Muscle of leg (tissue), 11 donors: Measurements from ENCODE around the gene CSNK1A1L. TPM values are rescaled to one million over a fixed set of nuclear protein-coding genes. Genes with fewer than 3 reads are reported as not detected.

Source experiments
- DNase-seq: peaks from one replicate; pipeline ENCODE4 v3.0.0; 2013
- H3K27ac ChIP-seq: one replicate; pipeline ENCODE4 v1.5.1; 2013; ENCODE audit warnings: mild to moderate bottlenecking, low read length, control low read depth
- H3K27me3 ChIP-seq: one replicate; pipeline ENCODE4 v1.6.1; 2013; ENCODE audit warnings: low read length; ENCODE audit not compliant: control insufficient read depth, insufficient read depth
- H3K36me3 ChIP-seq: one replicate; pipeline ENCODE4 v1.6.1; 2013; ENCODE audit warnings: low read length; ENCODE audit not compliant: control insufficient read depth, insufficient read depth
- H3K4me1 ChIP-seq: one replicate; pipeline ENCODE4 v1.6.1; 2013; ENCODE audit warnings: low read length; ENCODE audit not compliant: control insufficient read depth, insufficient read depth
- H3K4me3 ChIP-seq: one replicate; pipeline ENCODE4 v1.5.1; 2013; ENCODE audit warnings: low read length, control low read depth
- H3K9me3 ChIP-seq: replicated peaks from 2 replicates; pipeline ENCODE4 v1.6.1; 2013; ENCODE audit warnings: low read depth, low read length; ENCODE audit not compliant: control insufficient read depth
- WGBS: methylation state at CpG from one replicate; pipeline ENCODE4 v1.1.5; 2013; ENCODE audit warnings: missing lambda C conversion rate; ENCODE audit not compliant: insufficient coverage; 5-methylcytosine and 5-hydroxymethylcytosine counted together
- polyA plus RNA-seq, 8 donors: library from polyadenylated mRNA; unstranded; fragments of 120-200 nt; gene quantifications; one replicate each; pipeline versions ENCODE4 v1.2.1 to v1.2.3, GENCODE V29; 2013; ENCODE audit warnings: inconsistent platforms in 1 of 8, low replicate concordance in 1 of 8; ENCODE audit not compliant: insufficient read length in 8 of 8, insufficient read depth in 1 of 8
- total RNA-seq: library from RNA; stranded (reverse); fragments of 120-200 nt; gene quantifications from one replicate; pipeline ENCODE4 v1.2.4, GENCODE V29; 2013

Gene CSNK1A1L
- total and polyA plus RNA-seq, 9 donors = 0.05 to 0.14 (median 0.11) TPM; not detected in 1

DNA sequence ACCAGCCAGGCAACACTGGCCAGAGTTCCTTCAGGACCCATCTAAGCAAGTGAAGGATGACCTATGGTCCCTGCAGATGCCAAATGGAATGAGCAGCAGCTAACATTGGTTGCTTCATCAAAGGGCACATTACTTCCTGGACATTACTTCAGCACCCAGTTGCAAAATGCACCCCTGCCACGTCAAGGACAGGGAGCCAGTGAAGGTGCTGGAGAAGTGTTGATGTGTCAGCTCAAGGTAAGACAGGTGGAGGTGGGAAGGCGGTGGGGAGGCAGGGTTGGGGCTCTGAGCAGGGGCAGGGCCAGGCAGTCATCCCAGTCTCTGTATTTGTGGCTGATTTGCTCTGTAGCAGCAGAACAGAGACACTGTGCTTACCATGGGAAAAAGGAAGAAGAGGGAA, 14.6 kb downstream of the CSNK1A1L start:
- Histone ChIP-seq H3K4me3 (no peak overlapping the region), H3K27me3 (no peaks in the 10 kb centered on the region), H3K27ac (no peak overlapping the region), H3K4me1 (peaks cover 11% of the 10 kb centered on the region), H3K36me3 (no peaks in the 10 kb centered on the region), H3K9me3 (no peaks in the 10 kb centered on the region)
- DNase-seq = no peak
- 100% methylated on average over 2 of the region's 2 CpGs for WGBS

DNA sequence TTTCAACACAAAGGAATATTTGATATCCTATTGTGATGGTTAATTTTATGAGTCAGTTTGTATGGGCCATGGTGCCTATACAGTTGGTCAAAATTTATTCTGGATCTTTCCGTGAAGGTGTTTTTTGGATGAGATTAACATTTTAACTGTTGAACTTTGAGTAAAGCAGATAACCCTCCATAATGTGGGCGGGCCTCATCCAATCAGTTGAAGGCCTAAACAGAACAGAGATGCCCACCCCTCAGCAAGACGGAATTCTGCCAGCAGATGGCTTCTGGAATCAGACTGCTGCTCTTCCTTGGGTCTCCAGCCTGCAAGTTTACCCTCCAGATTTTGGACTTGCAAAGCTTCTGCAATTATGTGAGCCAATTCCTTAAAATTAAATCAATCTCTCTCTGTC, 16.0 kb downstream of the CSNK1A1L start:
- WGBS = 95% methylated on average over 2 of the region's 3 CpGs
- Histone ChIP-seq H3K27ac (no peak overlapping the region), H3K9me3 (no peaks in the 10 kb centered on the region), H3K4me3 (no peak overlapping the region), H3K4me1 (peaks cover 14% of the 10 kb centered on the region), H3K27me3 (no peaks in the 10 kb centered on the region), H3K36me3 (no peaks in the 10 kb centered on the region)
- DNase-seq = no peak

DNA sequence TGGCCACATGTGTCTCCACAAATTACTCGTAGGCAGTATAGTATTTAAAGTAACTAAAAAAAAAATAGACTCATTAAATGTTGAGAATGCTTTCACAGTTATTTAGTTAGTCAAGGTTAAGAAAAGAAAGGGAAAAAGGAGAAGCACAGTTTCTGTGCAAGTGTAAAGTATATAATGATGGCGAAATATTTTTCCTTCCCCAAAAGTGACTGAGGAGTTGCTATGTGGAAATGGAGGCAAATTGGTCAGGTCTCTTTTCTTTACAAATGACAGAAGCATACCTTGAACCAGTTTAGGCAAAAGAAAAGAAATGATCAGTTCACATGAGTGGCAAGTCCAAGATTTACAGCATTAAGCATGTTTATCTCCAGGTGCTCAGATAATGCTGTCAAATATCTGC, 18.0 kb downstream of the CSNK1A1L start:
- Histone ChIP-seq H3K4me3 (no peak overlapping the region), H3K27me3 (no peaks in the 10 kb centered on the region), H3K36me3 (no peaks in the 10 kb centered on the region), H3K4me1 (peaks cover 14% of the 10 kb centered on the region), H3K9me3 (no peaks in the 10 kb centered on the region), H3K27ac (no peak overlapping the region)
- no CpG with 5 or more reads among the region's 2 CpGs for WGBS
- no peak for DNase-seq

DNA sequence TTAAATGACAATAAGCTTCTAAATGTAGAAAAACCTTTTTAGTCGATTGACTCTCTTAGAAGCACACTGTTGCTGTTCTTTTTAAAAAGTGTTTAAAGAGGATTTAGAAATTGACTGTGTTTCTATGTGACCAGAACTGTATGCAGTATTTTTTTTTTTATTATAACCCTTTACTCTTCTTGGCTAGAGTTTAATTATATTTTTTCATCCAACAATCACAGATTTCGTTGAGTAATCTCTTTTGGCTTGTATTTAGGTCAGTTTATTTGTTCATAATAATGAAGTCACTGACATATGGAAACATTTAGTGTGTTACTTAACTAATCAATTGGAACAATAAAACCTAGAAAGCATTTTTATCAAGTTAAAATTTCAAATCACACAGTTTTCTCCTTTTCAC, 19.9 kb downstream of the CSNK1A1L start:
- Histone ChIP-seq H3K4me3 (no peak overlapping the region), H3K27me3 (no peaks in the 10 kb centered on the region), H3K4me1 (peaks cover 4% of the 10 kb centered on the region), H3K9me3 (no peaks in the 10 kb centered on the region), H3K36me3 (no peaks in the 10 kb centered on the region), H3K27ac (peak overlapping the region; percentile 72)
- WGBS = no CpG with 5 or more reads among the region's 2 CpGs
- peak; percentile 89 for DNase-seq

DNA sequence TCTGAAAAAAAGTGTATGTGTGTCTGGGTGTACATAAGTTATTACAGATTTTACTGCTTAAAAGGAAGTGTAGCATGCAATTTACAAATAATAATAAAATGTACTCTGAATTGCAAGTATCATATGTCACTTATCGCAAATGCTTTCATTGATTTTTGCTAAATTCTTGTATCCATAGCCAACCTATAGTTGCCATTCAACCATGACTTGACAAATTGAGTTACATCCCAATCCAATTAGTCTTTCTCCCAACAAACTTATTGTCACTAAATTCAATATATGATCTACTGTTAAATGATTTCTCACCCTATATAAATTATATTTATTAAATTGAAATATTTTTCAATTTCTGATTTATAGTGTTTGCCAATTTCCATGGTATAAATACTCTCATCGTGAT, 28.6 kb downstream of the CSNK1A1L start:
- DNase-seq = no peak
- Histone ChIP-seq H3K9me3 (no peaks in the 10 kb centered on the region), H3K4me3 (no peak overlapping the region), H3K36me3 (no peaks in the 10 kb centered on the region), H3K27ac (no peak overlapping the region), H3K4me1 (no peaks in the 10 kb centered on the region), H3K27me3 (no peaks in the 10 kb centered on the region)
- WGBS = no CpG with 5 or more reads among the region's 2 CpGs

DNA sequence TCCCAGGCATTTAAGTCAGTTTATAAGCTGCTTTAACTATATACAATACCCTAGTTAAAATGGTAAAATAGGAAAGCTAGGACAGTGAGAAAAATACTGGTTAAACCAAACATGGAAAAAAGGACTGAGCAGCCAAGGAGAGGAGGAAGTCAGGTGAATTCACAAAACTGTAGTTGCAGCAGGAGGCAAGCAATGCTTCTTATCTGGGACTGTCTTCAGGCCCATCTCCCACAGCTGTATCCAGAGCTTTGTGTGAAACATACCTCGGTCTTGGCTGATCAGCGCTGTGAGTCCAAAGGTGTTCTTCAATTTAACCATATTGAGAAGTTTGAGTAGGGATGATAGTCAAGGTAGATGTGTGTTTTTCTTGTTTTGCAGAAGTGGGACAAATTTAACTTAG, 30.3 kb downstream of the CSNK1A1L start:
- no CpG with 5 or more reads among the region's 2 CpGs for WGBS
- no peak overlapping the region for H3K27ac ChIP-seq
- DNase-seq = no peak
- H3K36me3 ChIP-seq = no peaks in the 10 kb centered on the region
- peaks cover 9% of the 10 kb centered on the region for H3K4me1 ChIP-seq
- no peaks in the 10 kb centered on the region for H3K27me3 ChIP-seq
- no peak overlapping the region for H3K4me3 ChIP-seq
- H3K9me3 ChIP-seq = no peaks in the 10 kb centered on the region

DNA sequence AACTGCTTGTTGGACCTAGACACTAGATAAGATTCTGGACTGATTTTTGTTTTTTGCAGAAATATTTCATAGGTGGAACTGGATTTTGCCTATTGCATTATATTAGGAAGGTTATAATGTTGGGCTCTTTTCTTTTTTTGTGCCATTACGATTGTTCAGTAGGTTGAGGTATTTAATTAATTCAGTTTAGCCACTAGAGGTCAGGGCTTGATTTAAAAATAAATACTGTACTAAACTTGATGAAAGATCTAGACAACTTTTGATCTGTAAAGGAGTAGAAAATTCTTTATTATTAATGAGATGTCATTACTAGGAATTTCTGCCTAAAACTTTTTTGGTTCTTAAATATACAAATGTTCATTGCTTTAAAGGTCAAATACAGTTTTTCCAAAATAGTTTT, 30.8 kb downstream of the CSNK1A1L start:
- Histone ChIP-seq H3K27ac (no peak overlapping the region), H3K9me3 (no peaks in the 10 kb centered on the region), H3K27me3 (no peaks in the 10 kb centered on the region), H3K36me3 (no peaks in the 10 kb centered on the region), H3K4me1 (peaks cover 9% of the 10 kb centered on the region), H3K4me3 (no peak overlapping the region)
- WGBS = no CpG with 5 or more reads among the region's 1 CpG
- DNase-seq = peak; percentile 78

DNA sequence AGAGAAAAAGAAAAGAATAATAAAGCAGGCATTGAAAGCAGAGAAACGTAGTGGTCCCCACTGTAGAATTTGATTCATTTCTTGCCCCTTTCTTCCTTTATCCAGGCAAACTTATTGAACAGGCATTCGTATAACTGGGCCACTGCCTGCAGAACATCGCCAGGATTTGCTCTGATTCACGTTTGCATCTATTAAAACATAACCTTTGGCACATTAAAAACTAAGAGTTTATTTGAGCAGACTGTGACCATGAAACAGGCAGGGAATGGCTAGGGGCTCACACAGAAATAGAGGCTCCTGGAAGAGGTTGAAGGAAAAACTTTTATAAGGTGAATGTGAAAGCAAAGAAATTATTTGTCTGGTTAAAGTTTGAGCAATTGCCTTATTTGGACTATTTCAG, 33.4 kb downstream of the CSNK1A1L start:
- DNase-seq = no peak

DNA sequence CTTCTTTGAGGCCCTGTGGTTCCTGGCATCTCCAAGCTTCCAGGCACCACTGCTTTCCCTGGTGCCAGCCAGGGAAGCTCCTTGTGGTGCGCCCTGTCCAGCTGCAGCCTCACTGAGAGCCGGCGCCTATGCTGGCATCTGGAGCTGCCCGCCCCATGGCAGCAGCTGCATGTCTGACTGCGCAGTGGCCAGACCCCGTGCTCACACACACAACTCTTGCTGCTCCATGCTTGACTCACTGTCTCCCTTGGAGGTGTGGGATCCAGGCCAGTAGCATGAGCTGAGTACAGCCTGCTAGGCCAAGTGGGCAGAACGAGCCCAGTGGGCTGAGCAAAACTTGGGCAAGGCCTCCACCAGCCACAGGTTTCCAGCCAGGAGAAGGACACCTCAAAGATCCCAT, 34.5 kb downstream of the CSNK1A1L start:
- WGBS = 100% methylated on average over 5 of the region's 7 CpGs
- H3K4me3 ChIP-seq = no peak overlapping the region
- H3K4me1 ChIP-seq = peaks cover 9% of the 10 kb centered on the region
- DNase-seq = no peak
- H3K27ac ChIP-seq = no peak overlapping the region
- H3K9me3 ChIP-seq = no peaks in the 10 kb centered on the region
- H3K27me3 ChIP-seq = no peaks in the 10 kb centered on the region
- no peaks in the 10 kb centered on the region for H3K36me3 ChIP-seq

More for the DNA sequence above, 33.4 kb downstream of the CSNK1A1L start:
- H3K4me3 ChIP-seq = no peak overlapping the region
- peaks cover 9% of the 10 kb centered on the region for H3K4me1 ChIP-seq
- H3K9me3 ChIP-seq = no peaks in the 10 kb centered on the region
- H3K27me3 ChIP-seq = no peaks in the 10 kb centered on the region
- 38% methylated on average over 3 of the region's 4 CpGs for WGBS
- no peak overlapping the region for H3K27ac ChIP-seq
- H3K36me3 ChIP-seq = no peaks in the 10 kb centered on the region

DNA sequence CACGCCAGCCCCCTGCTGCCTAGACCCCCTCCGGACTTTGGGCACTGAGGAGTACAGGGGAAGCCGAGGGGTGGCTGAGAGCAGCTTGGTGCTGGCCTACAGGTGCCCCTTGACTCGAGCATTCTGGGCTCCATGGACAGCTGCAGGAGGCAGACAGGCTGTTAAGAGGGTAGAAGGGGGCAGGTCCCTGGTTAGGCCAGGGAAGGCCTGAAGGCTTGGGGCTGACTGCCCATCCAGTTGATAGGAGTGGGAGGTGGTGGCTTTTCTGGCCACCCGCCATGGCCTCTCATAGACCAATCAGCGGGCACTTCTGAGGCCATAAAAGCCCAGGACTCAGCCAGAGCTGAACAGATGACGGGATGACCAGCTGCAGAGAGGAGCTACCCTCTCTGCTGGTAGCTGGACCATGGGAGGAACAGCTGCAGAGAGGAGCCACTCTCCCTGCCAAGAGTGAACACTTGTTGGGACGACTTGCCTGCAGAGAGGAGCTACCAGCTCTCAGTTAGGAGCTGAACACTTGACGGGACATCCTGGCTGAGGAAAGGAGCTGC, 35.2 kb downstream of the CSNK1A1L start:
- Histone ChIP-seq H3K4me1 (peaks cover 9% of the 10 kb centered on the region), H3K27ac (no peak overlapping the region), H3K4me3 (no peak overlapping the region), H3K27me3 (no peaks in the 10 kb centered on the region), H3K36me3 (no peaks in the 10 kb centered on the region), H3K9me3 (no peaks in the 10 kb centered on the region)
- no peak for DNase-seq
- 73% methylated on average over 9 of the region's 9 CpGs for WGBS

DNA sequence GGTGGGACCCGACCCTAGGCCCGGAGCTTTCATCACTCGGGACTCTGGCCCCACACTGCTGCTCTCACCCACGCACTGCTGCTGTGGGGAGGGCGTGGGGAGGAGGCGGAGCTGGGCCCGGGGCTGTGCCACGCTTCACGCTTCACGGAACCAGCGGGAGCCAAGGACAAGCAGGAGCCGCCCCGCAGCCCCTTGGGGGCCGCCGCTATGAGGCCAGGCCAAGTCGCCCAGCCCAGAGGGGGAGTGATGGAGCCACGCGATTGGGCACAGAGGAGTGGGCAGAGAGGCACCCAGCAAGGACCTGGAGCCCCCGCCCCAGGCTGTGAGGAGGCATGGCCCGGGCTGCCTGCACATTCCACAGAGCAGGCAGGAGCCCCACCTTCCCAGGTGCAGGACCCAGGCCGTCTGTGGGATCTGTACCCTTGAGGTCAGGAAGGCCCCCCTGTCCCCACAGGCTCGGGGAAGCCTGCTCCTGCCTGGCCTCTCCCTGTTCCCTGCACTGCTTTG, 35.8 kb downstream of the CSNK1A1L start:
- Histone ChIP-seq H3K9me3 (no peaks in the 10 kb centered on the region), H3K36me3 (no peaks in the 10 kb centered on the region), H3K4me3 (no peak overlapping the region), H3K4me1 (peaks cover 9% of the 10 kb centered on the region), H3K27ac (no peak overlapping the region), H3K27me3 (no peaks in the 10 kb centered on the region)
- WGBS = 89% methylated on average over 22 of the region's 22 CpGs
- DNase-seq = no peak
